ACC112 (cell line): ENCODE measurements around the gene SLC27A4.

ENCODE experiments used
- H2AFZ ChIP-seq: fragments of 200-600 bp; sonication (generic); one replicate; pipeline ENCODE4 v1.6.0; 2017; ENCODE audit warnings: antibody characterized with exemption, low read length; ENCODE audit not compliant: unreplicated experiment
- H3K27ac ChIP-seq: fragments of 200-600 bp; sonication (generic); 2 replicates; pipeline ENCODE4 v1.5.1; 2014; ENCODE audit warnings: low read depth, mild to moderate bottlenecking, antibody characterized with exemption, low read length, moderate library complexity
- H3K27me3 ChIP-seq: fragments of 200-600 bp; sonication (generic); 2 replicates; pipeline ENCODE4 v1.6.1; 2014; ENCODE audit warnings: mild to moderate bottlenecking, antibody characterized with exemption, low read length, moderate library complexity, mixed read lengths; ENCODE audit not compliant: insufficient read depth
- H3K36me3 ChIP-seq: fragments of 200-600 bp; sonication (generic); 2 replicates; pipeline ENCODE4 v1.6.1; 2016; ENCODE audit warnings: mild to moderate bottlenecking, antibody characterized with exemption, low read length, moderate library complexity, mixed read lengths; ENCODE audit not compliant: insufficient read depth
- H3K4me1 ChIP-seq: fragments of 200-600 bp; sonication (generic); one replicate; pipeline ENCODE4 v1.6.1; 2016; ENCODE audit warnings: low read length, mixed read lengths; ENCODE audit not compliant: insufficient read depth, unreplicated experiment, control insufficient read depth
- H3K4me3 ChIP-seq: fragments of 200-600 bp; sonication (generic); 2 replicates; pipeline ENCODE4 v1.5.1; 2014; ENCODE audit warnings: mild to moderate bottlenecking, low read depth, low read length
- H3K79me2 ChIP-seq: fragments of 200-600 bp; sonication (generic); one replicate; pipeline ENCODE4 v1.6.0; 2016; ENCODE audit warnings: low read length; ENCODE audit not compliant: control insufficient read depth, unreplicated experiment, insufficient read depth

Gene SLC27A4

GRCh38 chr9:128339761-128340690 is at the start of gene SLC27A4:
Gene SLC27A4 (plus strand): TSS chr9:128340527. CDS start chr9:128343133, 2,606 bp downstream.
- no peak within 1 kb of the TSS for H3K27ac ChIP-seq
- H2AFZ ChIP-seq = peak within 1 kb of the TSS; percentile 99
- no peaks in the 10 kb centered on the region for H3K27me3 ChIP-seq
- no peaks in the 10 kb centered on the region for H3K36me3 ChIP-seq
- H3K4me3 ChIP-seq = peak within 1 kb of the TSS; percentile 93
- no peaks in the 10 kb centered on the region for H3K79me2 ChIP-seq
- H3K4me1 ChIP-seq = no peaks in the 10 kb centered on the region

DNA sequence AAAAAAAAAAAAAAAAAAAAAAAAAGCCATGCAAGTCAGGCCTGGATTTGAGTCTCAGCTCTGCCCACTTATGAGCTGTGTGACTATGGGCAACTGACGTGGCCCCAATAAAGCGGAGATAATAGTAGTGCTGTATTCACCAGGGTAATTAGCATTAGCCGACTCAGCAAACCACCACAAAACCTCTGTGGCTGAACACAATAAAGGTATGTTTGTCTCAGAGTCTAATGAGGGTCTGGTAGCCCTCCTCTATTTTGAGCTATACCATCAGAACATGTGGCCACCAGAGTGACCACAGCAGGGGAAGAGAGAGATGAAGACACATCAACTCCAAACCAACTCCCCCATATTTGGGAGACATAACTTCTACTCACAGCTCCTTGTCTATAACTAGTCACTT is 48.3 kb upstream of the SLC27A4 start:
- H3K79me2 ChIP-seq = no peaks in the 10 kb centered on the region
- no peak overlapping the region for H2AFZ ChIP-seq
- H3K27ac ChIP-seq = no peak overlapping the region
- no peak overlapping the region for H3K4me3 ChIP-seq
- no peaks in the 10 kb centered on the region for H3K27me3 ChIP-seq
- peaks cover 14% of the 10 kb centered on the region for H3K4me1 ChIP-seq
- peaks cover 3% of the 10 kb centered on the region; the same call in 1 of the 2 replicates for H3K36me3 ChIP-seq

- Histone ChIP-seq H3K27me3 (no peaks in the 10 kb centered on the region), H2AFZ (no peak overlapping the region), H3K4me3 (no peak overlapping the region), H3K36me3 (peaks cover 2% of the 10 kb centered on the region; the same call in 1 of the 2 replicates), H3K27ac (no peak overlapping the region), H3K79me2 (no peaks in the 10 kb centered on the region), H3K4me1 (peaks cover 16% of the 10 kb centered on the region)
These were observed 47.2 kb upstream of the SLC27A4 start for GRCh38 chr9:128293091-128293490.

DNA sequence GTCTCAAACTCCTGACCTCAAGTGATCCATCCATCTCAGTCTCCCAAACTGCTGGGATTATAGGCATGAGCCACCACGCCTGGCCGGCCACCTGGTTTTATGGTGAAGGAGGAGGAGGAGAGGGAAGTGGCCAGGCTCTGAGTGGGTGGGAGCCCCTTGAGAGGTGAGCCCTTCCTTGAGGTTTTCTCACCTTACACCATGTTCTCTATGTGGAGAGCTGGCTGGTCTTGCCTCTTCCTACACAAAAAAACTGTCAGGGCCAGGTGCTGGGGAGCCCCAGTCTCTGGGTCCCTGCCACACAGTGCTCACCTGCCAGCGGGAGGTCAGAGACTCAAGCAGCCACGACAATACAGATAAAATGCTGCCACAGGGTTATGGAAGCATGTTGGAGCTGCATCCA is 46.2 kb upstream of the SLC27A4 start:
- H3K27ac ChIP-seq = no peak overlapping the region
- H3K36me3 ChIP-seq = no peaks in the 10 kb centered on the region
- H3K4me3 ChIP-seq = no peak overlapping the region
- H2AFZ ChIP-seq = no peak overlapping the region
- H3K4me1 ChIP-seq = peaks cover 16% of the 10 kb centered on the region
- no peaks in the 10 kb centered on the region for H3K79me2 ChIP-seq
- H3K27me3 ChIP-seq = no peaks in the 10 kb centered on the region

GRCh38 chr9:128296340-128297220 is 43.7 kb upstream of the SLC27A4 start:
- Histone ChIP-seq H2AFZ (no peak overlapping the region), H3K4me1 (peaks cover 22% of the 10 kb centered on the region), H3K27me3 (no peaks in the 10 kb centered on the region), H3K4me3 (no peak overlapping the region), H3K27ac (no peak overlapping the region; the same call in 1 of the 2 replicates), H3K36me3 (no peaks in the 10 kb centered on the region), H3K79me2 (no peaks in the 10 kb centered on the region)

- no peaks in the 10 kb centered on the region for H3K27me3 ChIP-seq
- peaks cover 22% of the 10 kb centered on the region for H3K4me1 ChIP-seq
- no peak overlapping the region for H2AFZ ChIP-seq
- no peak overlapping the region for H3K27ac ChIP-seq
- no peaks in the 10 kb centered on the region for H3K36me3 ChIP-seq
- H3K79me2 ChIP-seq = no peaks in the 10 kb centered on the region
- H3K4me3 ChIP-seq = no peak overlapping the region
These were observed 43.0 kb upstream of the SLC27A4 start for GRCh38 chr9:128297221-128297773.

DNA sequence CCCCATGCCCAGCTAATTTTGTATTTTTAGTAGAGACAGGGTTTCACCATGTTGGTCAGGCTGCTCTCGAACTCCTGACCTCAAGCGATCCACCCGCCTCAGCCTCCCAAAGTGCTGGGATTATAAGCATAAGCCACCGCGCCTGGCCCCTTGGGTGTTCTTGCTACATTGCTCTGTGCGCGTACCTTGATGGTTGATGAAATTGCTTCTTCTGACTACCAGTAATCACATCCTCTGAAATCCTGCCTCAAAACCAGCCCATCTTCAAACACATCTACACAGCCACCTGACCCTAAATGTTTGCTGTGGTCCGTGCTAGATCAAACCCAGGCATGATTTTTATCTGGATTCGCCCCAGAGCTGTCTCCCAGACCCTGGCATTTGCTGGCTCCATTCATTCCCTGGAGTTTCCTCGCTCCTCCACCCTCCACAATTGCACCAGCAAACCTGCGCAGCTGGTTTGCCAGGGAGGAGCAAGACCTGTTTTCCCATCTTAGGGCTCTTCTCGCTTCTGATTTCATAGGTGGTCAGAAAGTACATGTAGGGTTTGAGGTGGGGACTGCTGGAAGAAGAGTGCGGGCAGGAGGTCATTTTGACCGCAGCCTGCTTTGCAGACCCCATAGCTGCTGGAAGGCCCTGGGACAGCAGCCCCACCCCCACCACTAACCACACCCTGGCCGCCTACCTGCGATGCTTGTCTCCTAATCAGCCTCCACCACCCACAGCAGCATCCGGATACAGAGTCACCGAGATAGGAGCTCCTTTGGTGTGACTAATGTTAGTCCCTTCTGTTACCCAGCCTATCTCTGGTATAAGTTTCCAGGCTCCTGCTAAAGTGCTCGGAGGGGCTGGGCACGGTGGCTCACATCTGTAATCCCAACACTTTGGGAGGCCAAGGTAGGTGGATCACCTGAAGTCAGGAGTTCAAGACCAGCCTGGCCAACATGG is 41.5 kb upstream of the SLC27A4 start:
- Histone ChIP-seq H3K27me3 (no peaks in the 10 kb centered on the region), H3K36me3 (no peaks in the 10 kb centered on the region), H3K4me3 (no peak overlapping the region), H3K79me2 (no peaks in the 10 kb centered on the region), H3K27ac (no peak overlapping the region), H3K4me1 (peaks cover 22% of the 10 kb centered on the region), H2AFZ (no peak overlapping the region)

GRCh38 chr9:128304136-128304970 is 36.0 kb upstream of the SLC27A4 start:
- Histone ChIP-seq H3K27me3 (no peaks in the 10 kb centered on the region), H3K27ac (peak overlapping the region; percentile 47; the same call in 1 of the 2 replicates), H2AFZ (no peak overlapping the region), H3K4me3 (no peak overlapping the region), H3K79me2 (no peaks in the 10 kb centered on the region), H3K4me1 (peaks cover 38% of the 10 kb centered on the region), H3K36me3 (peaks cover 5% of the 10 kb centered on the region; the same call in 1 of the 2 replicates)

GRCh38 chr9:128304971-128305288 is 35.4 kb upstream of the SLC27A4 start:
- Histone ChIP-seq H3K4me3 (no peak overlapping the region), H3K79me2 (no peaks in the 10 kb centered on the region), H3K4me1 (peaks cover 37% of the 10 kb centered on the region), H3K27ac (peak overlapping the region; percentile 9; the same call in 1 of the 2 replicates), H3K36me3 (peaks cover 5% of the 10 kb centered on the region; the same call in 1 of the 2 replicates), H3K27me3 (no peaks in the 10 kb centered on the region), H2AFZ (no peak overlapping the region)
